Fibroblast of lung (primary cell): ENCODE data around the gene TRMT2B. TPM values are rescaled to one million over a fixed set of nuclear protein-coding genes. Genes with fewer than 3 reads are reported as not detected.

ENCODE experiments used
- DNase-seq, 2 donors: peaks; one replicate each; pipeline versions ENCODE4 v3.0.0 to v3.0.0-alpha.2; 2010; ENCODE audit warnings: low read depth in 2 of 2
- H2AFZ ChIP-seq: 2 replicates; pipeline ENCODE4 v1.5.1; 2012; ENCODE audit warnings: low read length, control low read depth, inconsistent platforms
- H3K27ac ChIP-seq: 2 replicates; pipeline ENCODE4 v1.5.1; 2011; ENCODE audit warnings: low read length, control low read depth; ENCODE audit not compliant: insufficient read depth
- H3K27me3 ChIP-seq: 2 replicates; pipeline ENCODE4 v1.5.1; 2011; ENCODE audit warnings: mild to moderate bottlenecking, low read length; ENCODE audit not compliant: control insufficient read depth, insufficient read depth
- H3K36me3 ChIP-seq: 2 replicates; pipeline ENCODE4 v1.5.1; 2011; ENCODE audit warnings: low read length; ENCODE audit not compliant: control insufficient read depth, insufficient read depth
- H3K4me1 ChIP-seq: 2 replicates; pipeline ENCODE4 v1.5.1; 2011; ENCODE audit warnings: low read length; ENCODE audit not compliant: control insufficient read depth, insufficient read depth; ENCODE audit errors: extremely low read depth
- H3K4me2 ChIP-seq: 2 replicates; pipeline ENCODE4 v1.5.1; 2011; ENCODE audit warnings: low read length, control low read depth; ENCODE audit not compliant: insufficient read depth; ENCODE audit errors: extremely low read depth
- H3K4me3 ChIP-seq, 4 experiments: fragments of 200-600 bp in 1 of 4; sonication (generic) in 1 of 4; replicated peaks in 1 of 4; 2 replicates each; pipeline ENCODE4 v1.5.1; 2011 to 2016; ENCODE audit warnings: low read length in 4 of 4, low read depth in 3 of 4, mild to moderate bottlenecking in 3 of 4, control low read depth in 2 of 4, inconsistent platforms in 1 of 4, mixed read lengths in 1 of 4; ENCODE audit not compliant: insufficient read depth in 1 of 4; ENCODE audit errors: control extremely low read depth in 1 of 4
- H3K79me2 ChIP-seq: 2 replicates; pipeline ENCODE4 v1.5.1; 2012; ENCODE audit warnings: mild to moderate bottlenecking, low read length, inconsistent platforms; ENCODE audit not compliant: control insufficient read depth, insufficient read depth
- H3K9ac ChIP-seq: 2 replicates; pipeline ENCODE4 v1.5.1; 2011; ENCODE audit warnings: mild to moderate bottlenecking, low read length, control low read depth; ENCODE audit not compliant: insufficient read depth
- H3K9me3 ChIP-seq: 2 replicates; pipeline ENCODE4 v1.5.1; 2012; ENCODE audit warnings: low read depth, low read length; ENCODE audit not compliant: control insufficient read depth, insufficient read depth
- H4K20me1 ChIP-seq: 2 replicates; pipeline ENCODE4 v1.5.1; 2011; ENCODE audit warnings: low read length; ENCODE audit not compliant: control insufficient read depth, insufficient read depth; ENCODE audit errors: extremely low read depth
- EZH2 ChIP-seq: IDR thresholded peaks from 2 replicates; pipeline ENCODE4 v1.5.1; 2012; ENCODE audit warnings: low read length, control low read depth, mild to moderate bottlenecking; ENCODE audit errors: missing control alignments
- polyA minus RNA-seq: library from RNA; depleted of rRNA, polyadenylated mRNA; stranded (reverse); fragments of >200 nt; gene quantifications from 2 replicates; pipeline ENCODE4 v1.2.3, GENCODE V29; 2011; ENCODE audit warnings: low replicate concordance
- polyA plus RNA-seq, 2 donors: library from polyadenylated mRNA; depleted of rRNA in 1 of 2; stranded (reverse) in 1 of 2; unstranded in 1 of 2; fragments of >200 nt; gene quantifications; 2 replicates each; pipeline ENCODE4 v1.2.1, GENCODE V29; 2011 to 2012; ENCODE audit warnings: missing spikeins in 1 of 2
- total RNA-seq: library from RNA; depleted of rRNA; stranded (reverse); fragments of >200 nt; gene quantifications from 2 replicates; pipeline ENCODE4 v1.2.1, GENCODE V29; 2014
- TF ChIP-seq, protein P1 (sequence below), 2 donors: IDR thresholded peaks in 1 of 2; conservative IDR thresholded peaks in 1 of 2; 1 replicate in 1 of 2; 2 replicates in 1 of 2; pipeline ENCODE4 v1.5.1; 2011 to 2012; ENCODE audit warnings: low read length in 2 of 2, control low read depth in 1 of 2, inconsistent platforms in 1 of 2, low read depth in 1 of 2, mild to moderate bottlenecking in 1 of 2

Gene TRMT2B, protein sequence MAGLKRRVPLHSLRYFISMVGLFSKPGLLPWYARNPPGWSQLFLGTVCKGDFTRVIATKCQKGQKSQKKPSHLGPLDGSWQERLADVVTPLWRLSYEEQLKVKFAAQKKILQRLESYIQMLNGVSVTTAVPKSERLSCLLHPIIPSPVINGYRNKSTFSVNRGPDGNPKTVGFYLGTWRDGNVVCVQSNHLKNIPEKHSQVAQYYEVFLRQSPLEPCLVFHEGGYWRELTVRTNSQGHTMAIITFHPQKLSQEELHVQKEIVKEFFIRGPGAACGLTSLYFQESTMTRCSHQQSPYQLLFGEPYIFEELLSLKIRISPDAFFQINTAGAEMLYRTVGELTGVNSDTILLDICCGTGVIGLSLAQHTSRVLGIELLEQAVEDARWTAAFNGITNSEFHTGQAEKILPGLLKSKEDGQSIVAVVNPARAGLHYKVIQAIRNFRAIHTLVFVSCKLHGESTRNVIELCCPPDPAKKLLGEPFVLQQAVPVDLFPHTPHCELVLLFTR
- total RNA-seq (10.3 and 14.2 TPM in 2 replicates), polyA plus RNA-seq (6.9 and 11.1 TPM in 2 replicates), polyA minus RNA-seq (5.7 and 12.0 TPM in 2 replicates)
- polyA plus RNA-seq (2012): 6.4 and 8.3 TPM in 2 replicates

GRCh38 chrX:101051549-101052302 is at the start of gene TRMT2B:
Gene TRMT2B, minus strand, starts transcription at chrX:101052111. Its CDS starts 9,822 bp downstream, at chrX:101042289.
- Histone ChIP-seq H3K9ac (peak within 1 kb of the TSS; percentile 74), H4K20me1 (no peaks in the 10 kb centered on the region), H3K9me3 (no peaks in the 10 kb centered on the region), H2AFZ (peak within 1 kb of the TSS; percentile 84), H3K4me1 (no peaks in the 10 kb centered on the region), H3K4me2 (peak within 1 kb of the TSS; percentile 87), H3K27ac (peak within 1 kb of the TSS; percentile 76), H3K4me3 (peak within 1 kb of the TSS; percentile 61 to 75 (median 69)), H3K27me3 (no peaks in the 10 kb centered on the region), H3K79me2 (no peaks in the 10 kb centered on the region), H3K36me3 (no peaks in the 10 kb centered on the region)
- TF ChIP-seq, protein P1, sequence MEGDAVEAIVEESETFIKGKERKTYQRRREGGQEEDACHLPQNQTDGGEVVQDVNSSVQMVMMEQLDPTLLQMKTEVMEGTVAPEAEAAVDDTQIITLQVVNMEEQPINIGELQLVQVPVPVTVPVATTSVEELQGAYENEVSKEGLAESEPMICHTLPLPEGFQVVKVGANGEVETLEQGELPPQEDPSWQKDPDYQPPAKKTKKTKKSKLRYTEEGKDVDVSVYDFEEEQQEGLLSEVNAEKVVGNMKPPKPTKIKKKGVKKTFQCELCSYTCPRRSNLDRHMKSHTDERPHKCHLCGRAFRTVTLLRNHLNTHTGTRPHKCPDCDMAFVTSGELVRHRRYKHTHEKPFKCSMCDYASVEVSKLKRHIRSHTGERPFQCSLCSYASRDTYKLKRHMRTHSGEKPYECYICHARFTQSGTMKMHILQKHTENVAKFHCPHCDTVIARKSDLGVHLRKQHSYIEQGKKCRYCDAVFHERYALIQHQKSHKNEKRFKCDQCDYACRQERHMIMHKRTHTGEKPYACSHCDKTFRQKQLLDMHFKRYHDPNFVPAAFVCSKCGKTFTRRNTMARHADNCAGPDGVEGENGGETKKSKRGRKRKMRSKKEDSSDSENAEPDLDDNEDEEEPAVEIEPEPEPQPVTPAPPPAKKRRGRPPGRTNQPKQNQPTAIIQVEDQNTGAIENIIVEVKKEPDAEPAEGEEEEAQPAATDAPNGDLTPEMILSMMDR (conservative IDR thresholded peaks at IDR 0.05 in 1 of 2, IDR thresholded peaks at IDR 0.05 in 1 of 2; ENCODE audit: low read depth in 1 of 2, low read length in 2 of 2): no peak
- no peak for TF ChIP-seq EZH2
- DNase-seq: peak; percentile 67 to 78

- Histone ChIP-seq H3K27ac (peak within 1 kb of the TSS; percentile 78), H3K4me2 (peak within 1 kb of the TSS; percentile 72), H4K20me1 (no peaks in the 10 kb centered on the region), H3K79me2 (peaks cover 25% of the 10 kb centered on the region), H3K4me1 (peaks cover 3% of the 10 kb centered on the region), H3K27me3 (no peaks in the 10 kb centered on the region), H3K9me3 (no peaks in the 10 kb centered on the region), H2AFZ (peak within 1 kb of the TSS; percentile 68), H3K36me3 (no peaks in the 10 kb centered on the region), H3K9ac (peak within 1 kb of the TSS; percentile 42), H3K4me3 (peak within 1 kb of the TSS; percentile 64 to 80 (median 66))
- TF ChIP-seq, protein P1 (conservative IDR thresholded peaks at IDR 0.05 in 1 of 2, IDR thresholded peaks at IDR 0.05 in 1 of 2; ENCODE audit: low read depth in 1 of 2, low read length in 2 of 2): no peak
- no peak for TF ChIP-seq EZH2
- DNase-seq: peak; percentile 91
These were observed 45.9 kb upstream of the TRMT2B start, which contains the start of gene CENPI for GRCh38 chrX:101097546-101098453. Gene CENPI, plus strand, starts transcription at chrX:101098204. Its CDS starts 2,867 bp downstream, at chrX:101101071.
